GM10248 (cell line): Measurements from ENCODE around the gene SUCO.

Experiments used
- CTCF ChIA-PET: fragments of 300-600 bp; sonication (Branson Sonifier 250); formaldehyde crosslinking; extraction: SDS; loops from one replicate; lab custom pipeline; 2021; ENCODE audit warnings: antibody characterized with exemption; lab: Yijun Ruan, JAX
- POLR2A ChIA-PET: fragments of 350-650 bp; sonication (Branson Sonifier 250); formaldehyde crosslinking; extraction: SDS; loops from one replicate; lab custom pipeline; 2020; ENCODE audit warnings: antibody characterized with exemption; lab: Yijun Ruan, JAX
- DNase-seq: peaks from one replicate; pipeline ENCODE4 v3.0.0; 2012; ENCODE audit errors: extremely low spot score
- CTCF ChIP-seq: IDR thresholded peaks from 2 replicates; pipeline ENCODE4 v1.5.1; 2012; ENCODE audit warnings: mild to moderate bottlenecking, low read depth; ENCODE audit errors: extremely low read depth, missing control alignments, control extremely low read depth

Gene SUCO

GRCh38 chr1:172653015-172653709 is 120.2 kb downstream of the SUCO start:
- no peak for TF ChIP-seq CTCF
- CTCF ChIA-PET, result no interaction called here
- POLR2A ChIA-PET, result no interaction called here
- no peak for DNase-seq

GRCh38 chr1:172654535-172654934 is 121.6 kb downstream of the SUCO start:
- TF ChIP-seq CTCF, result no peak
- ChIA-PET POLR2A (no interaction called here), CTCF (interaction anchor here (1.0 to 1.4 kb wide), 2 partner anchors 10 to 11 kb away, joined by 3 read pairs; no protein-coding TSS in a partner anchor)
- no peak for DNase-seq

- TF ChIP-seq CTCF, result no peak
- ChIA-PET CTCF (no interaction called here), POLR2A (no interaction called here)
- no peak for DNase-seq
These were observed 123.6 kb downstream of the SUCO start for GRCh38 chr1:172656576-172656975.

- POLR2A ChIA-PET, result no interaction called here
- CTCF ChIA-PET, result no interaction called here
- no peak for DNase-seq
- TF ChIP-seq CTCF, result no peak
These were observed 124.6 kb downstream of the SUCO start for GRCh38 chr1:172657586-172657985.

- peak; percentile 24 for DNase-seq
- ChIA-PET POLR2A (no interaction called here), CTCF (interaction anchor here (1.6 kb wide), 1 partner anchor 15 kb away, joined by 4 read pairs; no protein-coding TSS in a partner anchor)
- TF ChIP-seq CTCF, result no peak
These were observed 126.0 kb downstream of the SUCO start, which contains the start of gene FASLG for GRCh38 chr1:172658871-172659453. Gene FASLG (plus strand): TSS chr1:172659103. CDS start chr1:172659202, 99 bp downstream.

- POLR2A ChIA-PET, result no interaction called here
- CTCF ChIA-PET, result interaction anchor here (1.1 kb wide), 1 partner anchor 14 kb away, joined by 5 read pairs; no protein-coding TSS in a partner anchor
- TF ChIP-seq CTCF, result no peak
These were observed 128.2 kb downstream of the SUCO start for GRCh38 chr1:172661107-172661506.

More at GRCh38 chr1:172661107-172661506, 128.2 kb downstream of the SUCO start:
- no peak for DNase-seq
